K562 (cell line): ENCODE data around the gene SLC34A1. TPM values are rescaled to one million over a fixed set of nuclear protein-coding genes. Genes with fewer than 3 reads are reported as not detected.
A peak's percentile ranks its signal among the peaks of the same experiment; 100 is the strongest.

ENCODE experiments used
- ATAC-seq: fragments of 200-7000 bp; cut with Tn5 transposase; 3 replicates; pipeline ENCODE4 v1.9.1; 2020; ENCODE audit warnings: moderate library complexity
- BruUV-seq: library from RNA; stranded (reverse); fragments of 400-500 nt; replicated peaks from 2 replicates; lab custom pipeline; 2021; lab: Mats Ljungman, UMichigan
- CTCF ChIA-PET: fragments of 300-600 bp; formaldehyde crosslinking; extraction: SDS; loops from one replicate; lab custom pipeline; 2021; ENCODE audit warnings: low intra/inter-chr PET ratio; lab: Yijun Ruan, JAX
- POLR2A ChIA-PET: fragments of 300-600, 350-650 bp; sonication (Branson Sonifier 250); formaldehyde crosslinking; extraction: SDS; loops from one replicate; lab custom pipeline; 2021; ENCODE audit warnings: antibody characterized with exemption, inconsistent platforms; lab: Yijun Ruan, JAX
- DNase-seq, 4 experiments: peaks; one replicate each; pipeline versions ENCODE4 v3.0.0 to v3.0.0-alpha.2; 2011 to 2018; ENCODE audit warnings: low spot score in 3 of 4, mixed read lengths in 3 of 4; ENCODE audit errors: extremely low read depth in 1 of 4
- FAIRE-seq: peaks from 2 replicates; lab custom pipeline; 2011; peaks lifted over from hg19 to GRCh38; lab: Jason Lieb, UNC
- H2AFZ ChIP-seq: 2 replicates; pipeline ENCODE4 v1.6.0; 2011; ENCODE audit warnings: low read depth, low read length, control low read depth, inconsistent platforms
- H3K27ac ChIP-seq: fragments of 200-600 bp; 3 replicates; pipeline ENCODE4 v1.8.0; 2011; ENCODE audit warnings: low read depth, mild to moderate bottlenecking, control low read depth, inconsistent platforms, low read length, moderate library complexity, mixed read lengths; ENCODE audit errors: extremely low read depth
- H3K27me3 ChIP-seq, 2 experiments: fragments of 300-600 bp in 1 of 2; 2 replicates in 1 of 2; 3 replicates in 1 of 2; pipeline versions ENCODE4 v1.6.0 to v1.8.0; 2011; ENCODE audit warnings: inconsistent platforms in 2 of 2, low read length in 2 of 2, mild to moderate bottlenecking in 1 of 2, mixed read lengths in 1 of 2, moderate library complexity in 1 of 2; ENCODE audit not compliant: control insufficient read depth in 2 of 2, insufficient read depth in 2 of 2
- H3K36me3 ChIP-seq: fragments of 300-600 bp; 3 replicates; pipeline ENCODE4 v1.8.0; 2011; ENCODE audit warnings: mild to moderate bottlenecking, low read length, inconsistent platforms; ENCODE audit not compliant: control insufficient read depth, insufficient read depth
- H3K4me1 ChIP-seq, 2 experiments: fragments of 200-600 bp in 1 of 2; replicated peaks in 1 of 2; 2 replicates in 1 of 2; 3 replicates in 1 of 2; pipeline versions ENCODE4 v1.5.1 to v1.8.0; 2011; ENCODE audit warnings: inconsistent platforms in 2 of 2, low read length in 2 of 2, mild to moderate bottlenecking in 1 of 2, mixed read lengths in 1 of 2, moderate library complexity in 1 of 2; ENCODE audit not compliant: control insufficient read depth in 2 of 2, insufficient read depth in 2 of 2
- H3K4me2 ChIP-seq: 2 replicates; pipeline ENCODE4 v1.6.1; 2011; ENCODE audit warnings: low read length, control low read depth, inconsistent platforms, mixed read lengths; ENCODE audit not compliant: insufficient read depth
- H3K4me3 ChIP-seq: fragments of 200-600 bp; sonication (generic), shearing (Covaris generic); 2 replicates; pipeline ENCODE4 v1.5.1; 2016; ENCODE audit warnings: control low read depth, inconsistent platforms
- H3K79me2 ChIP-seq: fragments of 200-600 bp; 3 replicates; pipeline ENCODE4 v1.8.0; 2011; ENCODE audit warnings: low read length, inconsistent platforms; ENCODE audit not compliant: control insufficient read depth, insufficient read depth
- H3K9ac ChIP-seq, 2 experiments: 2 replicates each; pipeline versions ENCODE4 v1.6.0 to v1.6.1; 2011; ENCODE audit warnings: low read depth in 2 of 2, low read length in 2 of 2, control low read depth in 1 of 2, inconsistent platforms in 1 of 2, mild to moderate bottlenecking in 1 of 2, mixed read lengths in 1 of 2; ENCODE audit not compliant: insufficient read depth in 1 of 2
- H3K9me1 ChIP-seq: one replicate; pipeline ENCODE4 v1.6.0; 2011; ENCODE audit warnings: inconsistent platforms, mild to moderate bottlenecking, low read length, moderate library complexity; ENCODE audit not compliant: control insufficient read depth, insufficient read depth
- H3K9me3 ChIP-seq: replicated peaks from 2 replicates; pipeline ENCODE4 v1.5.1; 2011; ENCODE audit warnings: low read depth, low read length, inconsistent platforms; ENCODE audit not compliant: control insufficient read depth, insufficient read depth
- H4K20me1 ChIP-seq: replicated peaks from 2 replicates; pipeline ENCODE4 v1.6.1; 2011; ENCODE audit warnings: low read length, inconsistent platforms, mixed read lengths; ENCODE audit not compliant: control insufficient read depth, insufficient read depth
- ARID3B ChIP-seq: fragments of 250-450 bp; sonication (Bioruptor Pico); IDR thresholded peaks from 2 replicates; pipeline ENCODE4 v1.4.0; 2020; ENCODE audit warnings: borderline replicate concordance
- MEF2A ChIP-seq: IDR thresholded peaks from 2 replicates; pipeline ENCODE4 v1.6.1; 2011; ENCODE audit warnings: low read depth, mild to moderate bottlenecking, low read length, moderate library complexity; ENCODE audit not compliant: control insufficient read depth
- SLC30A9 ChIP-seq: fragments of 250-450 bp; sonication (Bioruptor Pico); IDR thresholded peaks from 2 replicates; pipeline ENCODE4 v1.8.0; 2022; ENCODE audit warnings: mild to moderate bottlenecking, moderate library complexity
- TAL1 ChIP-seq: fragments of 450-650 bp; IDR thresholded peaks from 2 replicates; pipeline ENCODE4 v1.6.1; 2016; ENCODE audit warnings: mild to moderate bottlenecking
- TEAD2 ChIP-seq: fragments of 450-650 bp; IDR thresholded peaks from 2 replicates; pipeline ENCODE4 v1.6.1; 2016; ENCODE audit warnings: missing genetic modification characterization, control low read depth, missing compliant biosample characterization
- WGBS: fragments of 100-300 bp; shearing (Covaris generic); methylation state at CpG from one replicate; pipeline ENCODE4 v1.1.6; 2016; ENCODE audit warnings: low coverage, mixed read lengths; ENCODE audit not compliant: insufficient coverage; ENCODE audit errors: missing lambda C conversion rate; 5-methylcytosine and 5-hydroxymethylcytosine counted together
- in situ Hi-C: fragments of 300-500 bp; cut with MboI; formaldehyde crosslinking; loops from 4 replicates; pipeline ENCODE4 v1.15.0; 2018; ENCODE audit warnings: inconsistent platforms, mixed read lengths
- intact Hi-C: fragments of 100-400 bp; cut with micrococcal nuclease; formaldehyde crosslinking; loops from 2 replicates; pipeline ENCODE4 v1.14.2; 2022
- polyA plus RNA-seq, 8 experiments: library from polyadenylated mRNA; depleted of rRNA in 4 of 8; stranded (reverse) in 5 of 8; unstranded in 3 of 8; fragments of >200 nt; fragmentation: Nextera tagmentation in 2 of 8; fragmentation: Illumina TruSeq in 1 of 8; extraction: Ambion mirVana in 2 of 8; extraction: Trizol in 1 of 8; gene quantifications; 2 replicates each; pipeline versions ENCODE4 v1.2.1 to v1.2.3, GENCODE V29; 2011 to 2014; ENCODE audit warnings: inconsistent platforms in 1 of 8, missing spikeins in 1 of 8
- total RNA-seq, 7 experiments: library from RNA; depleted of rRNA in 6 of 7; stranded (reverse); fragments of >200 nt in 6 of 7; fragmentation: Illumina TruSeq in 2 of 7; extraction: Trizol in 2 of 7; gene quantifications; 2 replicates each; pipeline versions ENCODE4 v1.2.1 to v1.2.3, GENCODE V29; 2011 to 2021; ENCODE audit warnings: low replicate concordance in 1 of 7
- TF ChIP-seq, protein P1 (sequence below): fragments of 450-650 bp; formaldehyde crosslinking; IDR thresholded peaks from 2 replicates; pipeline ENCODE4 v1.4.0; 2020; ENCODE audit warnings: mild to moderate bottlenecking, mixed read lengths

The SLC34A1 gene
- total and polyA plus RNA-seq, 9 of the 15 experiments (the other 6 are each of a cell fraction or from before 2014, with no cell fraction given): not detected

DNA sequence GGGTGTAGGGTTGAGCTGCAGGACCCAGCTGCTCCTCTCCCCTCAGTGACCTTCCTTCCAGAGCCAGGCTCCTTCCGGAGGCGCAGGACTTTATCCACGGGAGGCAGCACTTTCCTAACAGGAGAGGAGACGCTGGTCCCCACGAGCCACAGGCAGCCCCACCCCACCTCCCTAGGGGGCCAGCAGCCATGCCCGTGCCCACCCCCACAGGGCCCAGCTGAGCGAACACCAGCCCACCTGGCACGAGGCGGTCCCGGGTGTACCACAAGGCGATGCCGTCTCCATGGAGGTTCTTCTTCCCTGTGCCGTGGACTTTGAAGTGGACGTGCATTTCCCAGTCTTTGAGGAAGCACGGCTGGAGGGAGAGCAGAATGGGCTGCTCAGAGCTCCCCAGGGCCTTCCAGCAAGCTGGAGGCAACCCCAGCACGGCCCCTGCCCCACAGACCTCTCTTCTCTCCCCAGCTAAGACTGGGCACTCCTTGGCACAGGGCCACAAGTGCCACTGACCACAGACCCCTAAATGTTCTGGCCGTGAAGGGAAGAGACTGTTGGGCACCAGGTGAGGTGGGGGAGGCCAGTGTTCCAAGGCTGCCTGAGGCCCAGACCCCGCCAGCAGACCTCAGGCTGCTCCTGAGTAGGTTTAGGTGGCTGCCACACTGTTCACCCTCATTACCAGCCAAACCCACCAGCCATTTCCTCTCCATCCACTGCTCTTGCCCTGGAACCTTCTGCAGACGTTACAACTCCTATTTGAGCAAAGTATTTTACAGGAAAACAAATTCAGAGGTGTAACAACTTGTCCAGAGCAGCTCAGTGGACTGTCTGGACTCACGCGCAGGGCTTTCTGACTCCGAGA lies 45.8 kb upstream of the SLC34A1 start:
- no TSS peak for BruUV-seq
- TF ChIP-seq, protein P1, sequence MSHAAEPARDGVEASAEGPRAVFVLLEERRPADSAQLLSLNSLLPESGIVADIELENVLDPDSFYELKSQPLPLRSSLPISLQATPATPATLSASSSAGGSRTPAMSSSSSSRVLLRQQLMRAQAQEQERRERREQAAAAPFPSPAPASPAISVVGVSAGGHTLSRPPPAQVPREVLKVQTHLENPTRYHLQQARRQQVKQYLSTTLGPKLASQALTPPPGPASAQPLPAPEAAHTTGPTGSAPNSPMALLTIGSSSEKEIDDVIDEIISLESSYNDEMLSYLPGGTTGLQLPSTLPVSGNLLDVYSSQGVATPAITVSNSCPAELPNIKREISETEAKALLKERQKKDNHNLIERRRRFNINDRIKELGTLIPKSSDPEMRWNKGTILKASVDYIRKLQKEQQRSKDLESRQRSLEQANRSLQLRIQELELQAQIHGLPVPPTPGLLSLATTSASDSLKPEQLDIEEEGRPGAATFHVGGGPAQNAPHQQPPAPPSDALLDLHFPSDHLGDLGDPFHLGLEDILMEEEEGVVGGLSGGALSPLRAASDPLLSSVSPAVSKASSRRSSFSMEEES (CRISPR knock-in tag): no peak
- no peak for TF ChIP-seq TEAD2 (tag)
- no peak for TF ChIP-seq SLC30A9
- TF ChIP-seq MEF2A: no peak
- no peak for TF ChIP-seq TAL1
- TF ChIP-seq ARID3B (CRISPR knock-in tag): no peak
- no peak overlapping the region for H3K4me3 ChIP-seq
- H3K9ac ChIP-seq: peak overlapping the region in 1 of 2 experiments; percentile 26; a peak in 2 of 4 replicates
- FAIRE-seq: no peak
- no peak overlapping the region for H3K4me2 ChIP-seq
- 0 out of 2 replicates have a peak, but pooled peaks cover 8% of the 10 kb centered on the region for H4K20me1 ChIP-seq
- intact Hi-C loops (no loop called here), in situ Hi-C loops (no loop called here)
- H3K79me2 ChIP-seq: peaks cover 28% of the 10 kb centered on the region
- H3K4me1 ChIP-seq: no peaks in the 10 kb centered on the region
- CTCF ChIA-PET: no interaction called here
- H3K9me1 ChIP-seq: no peaks in the 10 kb centered on the region
- peaks cover 86% of the 10 kb centered on the region for H3K36me3 ChIP-seq
- no peak for DNase-seq
- no peak overlapping the region for H3K27ac ChIP-seq
- no peak for ATAC-seq
- no peaks in the 10 kb centered on the region for H3K9me3 ChIP-seq
- H2AFZ ChIP-seq: no peak overlapping the region
- POLR2A ChIA-PET: interaction anchor here (0.6 to 1.4 kb wide), 2 partner anchors 13 kb away, joined by 3 to 4 read pairs; partner anchors contain the start of gene LMAN2
- H3K27me3 ChIP-seq: no peaks in the 10 kb centered on the region
- 89% methylated on average over 21 of the region's 22 CpGs for WGBS
